Measurements from ENCODE around the gene SYT7.

The SYT7 gene

DNA sequence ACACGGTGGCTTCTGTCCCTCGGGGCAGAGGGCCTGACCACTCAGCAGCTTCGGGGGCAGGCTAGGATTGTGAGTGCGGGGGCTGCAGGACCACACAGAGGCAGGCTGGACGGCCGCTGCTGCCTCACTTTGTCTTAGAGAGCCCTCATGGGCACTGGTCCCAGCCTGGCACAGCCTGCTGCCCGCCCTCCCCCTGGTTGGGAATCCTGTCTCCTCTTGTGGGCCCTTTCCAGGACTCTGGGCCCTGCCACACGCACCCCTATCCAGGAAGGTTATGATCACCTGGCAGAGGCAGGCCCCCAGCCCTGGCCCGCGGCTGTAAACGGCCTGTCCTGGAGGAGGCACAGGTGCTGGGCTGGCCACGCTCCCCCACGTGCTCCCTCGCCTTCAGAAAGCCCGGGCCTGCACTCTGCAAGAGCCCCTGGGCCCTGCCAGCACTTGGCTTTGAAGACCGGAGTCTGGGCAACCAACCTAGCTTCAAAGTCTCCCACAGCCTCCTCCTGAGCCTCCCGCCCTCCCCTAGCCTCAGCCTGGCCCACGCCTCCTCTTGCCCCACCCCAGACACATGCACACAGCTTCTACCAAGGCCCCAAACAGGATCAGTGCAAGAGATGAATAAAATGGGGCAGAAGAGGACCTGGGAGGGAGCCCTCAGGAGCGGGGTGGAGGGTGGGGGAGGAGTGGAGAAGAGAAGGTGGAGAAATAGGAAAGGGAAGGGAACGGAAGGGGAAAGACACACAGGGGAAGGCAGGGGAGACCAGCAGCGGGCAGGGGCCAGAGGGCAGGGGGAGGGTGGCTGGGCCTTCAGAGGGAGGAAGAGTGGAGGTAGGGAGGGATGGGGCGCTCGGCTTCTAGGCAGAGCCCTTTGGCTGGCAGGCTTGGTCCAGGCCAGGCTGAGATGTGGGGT, 31.0 kb downstream of the SYT7 start:
- Histone ChIP-seq H3K27me3 (ENCODE audit: low read depth) (peaks cover 35% of the 10 kb centered on the region), H3K4me3 (no peak overlapping the region), H3K4me1 (no peaks in the 10 kb centered on the region), H3K9me3 (no peaks in the 10 kb centered on the region), H3K36me3 (replicated peaks) (no peaks in the 10 kb centered on the region)
- DNase-seq (ENCODE audit: low spot score in 2 of 2) = no peak
- in situ Hi-C loops (cut with MboI; ENCODE audit: low sequenced_read_pairs) = no loop called here

DNA sequence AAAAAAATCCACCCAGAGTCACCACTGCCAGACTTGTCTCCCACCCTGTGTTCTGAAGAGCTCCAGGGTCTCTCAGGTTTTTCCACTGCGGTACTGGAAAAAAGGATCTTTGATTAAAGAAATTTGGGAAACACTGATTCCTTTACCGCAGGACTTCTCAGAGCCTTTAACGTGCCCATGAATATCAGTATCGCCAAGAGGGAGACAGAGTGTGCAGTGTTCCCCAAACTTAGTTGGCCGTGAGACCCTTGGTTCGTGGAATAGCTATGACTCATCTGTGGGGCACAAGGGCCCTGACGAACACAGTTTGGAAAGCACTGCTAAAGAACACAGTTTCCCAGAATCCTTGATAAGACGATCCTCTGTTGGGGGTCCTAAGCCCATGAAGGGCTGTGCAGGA, 31.7 kb downstream of the SYT7 start:
- H3K4me1 ChIP-seq = no peaks in the 10 kb centered on the region
- H3K27me3 ChIP-seq (ENCODE audit: low read depth) = peaks cover 28% of the 10 kb centered on the region
- no peak overlapping the region for H3K4me3 ChIP-seq
- H3K9me3 ChIP-seq = no peaks in the 10 kb centered on the region
- no peaks in the 10 kb centered on the region for H3K36me3 ChIP-seq (replicated peaks)
- no peak for DNase-seq (ENCODE audit: low spot score in 2 of 2)
- in situ Hi-C loops (cut with MboI; ENCODE audit: low sequenced_read_pairs) = no loop called here

DNA sequence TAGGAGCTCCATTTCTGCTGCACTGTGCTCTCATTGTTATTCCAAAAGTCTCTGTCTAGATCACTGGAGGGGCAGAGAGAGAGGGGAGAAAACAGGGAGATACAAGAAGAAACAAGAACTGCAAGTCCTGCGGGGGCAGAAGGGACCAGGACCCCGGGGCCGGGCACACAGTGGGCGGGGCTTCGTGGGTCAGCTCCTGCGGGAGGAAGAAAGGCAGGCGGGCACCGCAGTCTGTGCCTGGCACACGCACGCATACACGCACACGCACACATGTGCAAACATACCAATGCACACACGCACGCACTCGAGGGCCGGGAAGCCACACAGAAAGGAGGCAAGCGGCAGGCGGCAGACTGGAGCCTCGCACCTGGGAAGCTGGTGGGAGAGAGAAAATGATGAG, 33.6 kb downstream of the SYT7 start:
- Histone ChIP-seq H3K36me3 (replicated peaks) (no peaks in the 10 kb centered on the region), H3K4me1 (no peaks in the 10 kb centered on the region), H3K27me3 (ENCODE audit: low read depth) (peaks cover 11% of the 10 kb centered on the region; the same call in 1 of the 2 replicates), H3K4me3 (no peak overlapping the region), H3K9me3 (no peaks in the 10 kb centered on the region)
- DNase-seq (ENCODE audit: low spot score in 2 of 2) = no peak
- in situ Hi-C loops (cut with MboI; ENCODE audit: low sequenced_read_pairs) = no loop called here

DNA sequence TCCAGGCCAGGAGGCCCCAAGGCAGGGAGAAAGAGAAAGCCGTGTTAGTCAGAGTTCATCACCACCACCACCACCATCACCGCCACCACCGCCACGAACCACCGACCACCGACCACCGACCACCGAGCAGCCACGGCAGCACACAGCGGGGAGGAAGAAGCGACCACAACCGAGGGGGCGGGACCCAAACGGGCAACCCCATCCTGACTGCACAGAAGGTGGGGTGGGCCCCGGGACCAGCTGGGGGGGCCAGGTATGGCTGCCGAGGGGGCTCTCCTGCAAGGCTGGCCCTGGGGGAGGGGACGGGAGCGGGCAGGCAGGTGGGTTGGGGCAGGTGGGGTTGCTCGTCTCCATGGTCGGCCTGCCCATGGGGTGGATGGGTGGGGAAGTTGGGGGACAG, 34.2 kb downstream of the SYT7 start:
- Histone ChIP-seq H3K9me3 (no peaks in the 10 kb centered on the region), H3K4me3 (no peak overlapping the region), H3K27me3 (ENCODE audit: low read depth) (peaks cover 10% of the 10 kb centered on the region; the same call in 1 of the 2 replicates), H3K4me1 (no peaks in the 10 kb centered on the region), H3K36me3 (replicated peaks) (no peaks in the 10 kb centered on the region)
- no peak for DNase-seq (ENCODE audit: low spot score in 2 of 2)
- in situ Hi-C loops (cut with MboI; ENCODE audit: low sequenced_read_pairs) = no loop called here

DNA sequence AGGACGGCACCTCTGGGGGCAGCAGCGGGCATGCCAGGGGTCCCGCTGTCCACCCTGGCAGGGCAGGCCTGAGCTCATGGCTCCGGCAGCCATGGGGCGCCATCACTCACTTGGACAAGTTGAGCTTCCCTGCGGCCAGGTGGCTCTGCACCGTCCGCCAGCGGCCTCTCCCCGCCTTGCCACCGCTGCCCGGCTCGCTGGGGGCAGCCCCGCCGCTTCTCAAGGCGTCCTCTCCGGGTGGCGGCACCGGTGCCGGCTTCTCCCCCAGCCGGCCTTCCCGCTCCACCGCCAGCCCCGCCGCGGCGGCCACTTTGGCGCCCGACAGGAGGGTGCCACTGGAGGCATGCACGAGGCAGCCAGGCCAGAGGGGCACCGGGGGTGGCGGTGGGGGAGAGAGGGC, 35.0 kb downstream of the SYT7 start:
- Histone ChIP-seq H3K9me3 (no peaks in the 10 kb centered on the region), H3K36me3 (replicated peaks) (no peaks in the 10 kb centered on the region), H3K27me3 (ENCODE audit: low read depth) (peaks cover 11% of the 10 kb centered on the region), H3K4me3 (no peak overlapping the region), H3K4me1 (no peaks in the 10 kb centered on the region)
- no peak for DNase-seq (ENCODE audit: low spot score in 2 of 2)
- in situ Hi-C loops (cut with MboI; ENCODE audit: low sequenced_read_pairs) = no loop called here

DNA sequence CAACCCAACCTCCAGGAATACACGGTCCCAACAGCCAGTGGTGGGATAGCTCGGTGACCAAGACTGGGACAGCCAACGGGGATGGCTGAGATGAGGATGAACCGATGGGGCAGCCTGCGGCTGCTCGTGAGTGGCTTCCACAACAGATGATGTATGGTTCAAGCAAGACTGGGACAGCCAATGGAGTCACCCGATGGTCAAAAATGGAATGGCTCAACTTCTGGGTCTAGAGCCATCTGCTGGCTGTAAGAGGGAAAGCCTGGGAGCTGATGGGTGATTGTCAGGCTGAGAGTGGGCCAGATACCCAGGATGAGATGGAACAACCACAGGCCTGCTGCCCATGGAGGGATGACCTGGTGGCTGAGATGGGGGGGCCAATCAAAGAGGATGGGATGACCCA, 35.5 kb downstream of the SYT7 start:
- H3K27me3 ChIP-seq (ENCODE audit: low read depth) = peaks cover 17% of the 10 kb centered on the region
- DNase-seq (ENCODE audit: low spot score in 2 of 2) = no peak
- H3K9me3 ChIP-seq = no peaks in the 10 kb centered on the region
- no peaks in the 10 kb centered on the region for H3K36me3 ChIP-seq (replicated peaks)
- H3K4me3 ChIP-seq = no peak overlapping the region
- H3K4me1 ChIP-seq = no peaks in the 10 kb centered on the region
- in situ Hi-C loops (cut with MboI; ENCODE audit: low sequenced_read_pairs) = no loop called here

DNA sequence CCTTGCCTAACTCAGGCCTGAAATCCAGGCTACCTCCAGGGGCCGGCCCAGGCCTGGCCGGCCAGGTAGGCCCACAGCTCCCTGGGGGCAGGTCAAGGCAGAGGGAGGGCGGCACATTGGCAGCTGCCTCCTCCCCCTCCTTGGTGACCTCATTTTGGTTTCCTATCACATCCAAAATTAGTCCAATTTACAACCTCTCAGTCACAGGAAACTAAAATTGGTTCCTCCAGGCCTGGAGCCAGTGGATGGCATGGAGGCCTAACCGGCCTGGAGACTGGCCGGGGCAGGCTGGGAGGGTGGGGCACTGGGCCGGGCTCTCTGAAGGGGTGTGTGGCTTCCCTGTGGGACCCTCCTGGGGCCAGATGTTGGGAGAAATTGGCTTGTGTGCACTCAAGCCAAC, 36.4 kb downstream of the SYT7 start:
- no peak for DNase-seq (ENCODE audit: low spot score in 2 of 2)
- H3K4me3 ChIP-seq = no peak overlapping the region
- H3K36me3 ChIP-seq (replicated peaks) = no peaks in the 10 kb centered on the region
- H3K27me3 ChIP-seq (ENCODE audit: low read depth) = peaks cover 25% of the 10 kb centered on the region
- H3K4me1 ChIP-seq = no peaks in the 10 kb centered on the region
- in situ Hi-C loops (cut with MboI; ENCODE audit: low sequenced_read_pairs) = no loop called here
- no peaks in the 10 kb centered on the region for H3K9me3 ChIP-seq

DNA sequence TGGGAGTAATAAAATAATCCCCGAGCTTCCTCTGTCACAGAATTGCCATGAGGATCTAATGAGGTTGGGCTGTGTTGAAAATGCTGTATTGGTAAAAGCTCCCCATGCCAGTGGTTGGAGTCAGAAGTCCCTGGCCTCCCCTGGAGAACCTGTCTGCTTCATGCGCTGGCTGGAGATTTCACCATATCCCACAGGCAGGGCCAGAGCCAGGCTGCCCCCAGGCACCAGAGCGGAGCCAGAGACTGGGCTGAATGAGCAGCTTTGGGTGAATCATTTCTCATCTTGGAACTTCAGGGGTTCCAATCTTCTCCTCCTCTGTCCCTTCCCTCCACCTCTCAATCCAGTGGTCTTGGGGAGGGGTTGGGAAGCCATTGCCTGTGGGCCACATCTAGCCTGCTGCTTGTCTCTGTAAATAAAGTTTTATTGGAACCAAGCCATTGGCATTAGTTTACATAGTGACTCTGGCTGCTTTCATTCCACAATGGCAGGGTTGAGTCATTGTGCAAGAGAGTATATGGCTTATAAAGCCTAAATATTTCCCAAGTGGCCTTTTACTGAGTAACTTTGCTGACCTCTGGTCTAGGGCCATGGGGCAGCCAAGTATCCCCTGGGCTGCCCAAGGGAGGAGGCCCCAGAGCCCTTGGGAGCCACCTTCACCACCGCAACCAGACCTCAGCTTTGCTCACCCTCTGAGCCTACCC, 37.1 kb downstream of the SYT7 start:
- Histone ChIP-seq H3K4me3 (no peak overlapping the region), H3K4me1 (no peaks in the 10 kb centered on the region), H3K9me3 (no peaks in the 10 kb centered on the region), H3K27me3 (ENCODE audit: low read depth) (peaks cover 28% of the 10 kb centered on the region), H3K36me3 (replicated peaks) (no peaks in the 10 kb centered on the region)
- in situ Hi-C loops (cut with MboI; ENCODE audit: low sequenced_read_pairs) = no loop called here
- no peak for DNase-seq (ENCODE audit: low spot score in 2 of 2)

DNA sequence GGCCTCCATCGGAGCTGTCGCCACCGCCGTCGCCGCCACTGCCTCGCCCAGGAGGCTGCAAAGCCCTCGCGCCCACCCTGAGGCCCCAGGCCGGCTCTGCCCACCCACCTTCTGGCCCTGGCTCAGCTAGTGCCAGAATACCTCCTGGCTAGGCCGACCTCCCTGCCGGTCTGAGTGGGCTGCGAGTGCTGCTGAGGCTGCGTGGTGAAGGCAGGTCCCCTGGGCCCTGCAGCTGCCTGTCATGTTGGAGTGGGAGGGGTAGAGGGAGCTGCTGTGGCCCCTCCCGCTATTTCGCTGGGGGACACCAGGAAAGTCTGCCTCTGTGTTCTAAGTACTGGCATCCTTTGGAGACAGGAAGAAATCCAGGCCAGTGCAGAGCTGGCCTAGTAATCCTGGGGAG, 38.2 kb downstream of the SYT7 start:
- H3K36me3 ChIP-seq (replicated peaks) = no peaks in the 10 kb centered on the region
- in situ Hi-C loops (cut with MboI; ENCODE audit: low sequenced_read_pairs) = no loop called here
- peaks cover 37% of the 10 kb centered on the region for H3K27me3 ChIP-seq (ENCODE audit: low read depth)
- H3K4me1 ChIP-seq = no peaks in the 10 kb centered on the region
- no peak for DNase-seq (ENCODE audit: low spot score in 2 of 2)
- H3K9me3 ChIP-seq = no peaks in the 10 kb centered on the region
- H3K4me3 ChIP-seq = no peak overlapping the region

DNA sequence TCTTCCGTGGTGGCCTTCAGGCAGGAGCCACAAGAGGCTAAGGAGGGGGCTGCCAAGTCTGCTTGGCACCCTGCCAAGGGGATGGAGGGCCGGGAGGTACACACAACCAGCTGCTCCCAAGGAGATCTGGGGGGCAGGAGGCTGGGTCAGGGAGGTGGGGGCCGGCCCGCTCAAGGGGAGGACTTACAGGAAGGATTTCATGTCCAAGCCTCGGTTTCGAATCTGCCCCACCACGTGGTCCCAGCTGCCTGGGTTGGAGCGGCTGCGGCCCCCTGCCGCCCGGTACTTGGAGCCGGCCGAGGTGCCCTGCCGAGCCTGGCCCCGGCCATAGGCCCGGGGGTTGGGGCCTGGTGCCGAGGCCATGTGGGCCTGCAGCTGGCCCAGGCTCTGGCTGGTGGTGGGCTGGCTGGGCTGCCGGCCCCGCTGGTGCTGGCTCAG, 38.8 kb downstream of the SYT7 start:
- Histone ChIP-seq H3K4me1 (no peaks in the 10 kb centered on the region), H3K36me3 (replicated peaks) (no peaks in the 10 kb centered on the region), H3K4me3 (no peak overlapping the region), H3K9me3 (no peaks in the 10 kb centered on the region), H3K27me3 (ENCODE audit: low read depth) (peaks cover 39% of the 10 kb centered on the region)
- in situ Hi-C loops (cut with MboI; ENCODE audit: low sequenced_read_pairs) = no loop called here
- no peak for DNase-seq (ENCODE audit: low spot score in 2 of 2)

DNA sequence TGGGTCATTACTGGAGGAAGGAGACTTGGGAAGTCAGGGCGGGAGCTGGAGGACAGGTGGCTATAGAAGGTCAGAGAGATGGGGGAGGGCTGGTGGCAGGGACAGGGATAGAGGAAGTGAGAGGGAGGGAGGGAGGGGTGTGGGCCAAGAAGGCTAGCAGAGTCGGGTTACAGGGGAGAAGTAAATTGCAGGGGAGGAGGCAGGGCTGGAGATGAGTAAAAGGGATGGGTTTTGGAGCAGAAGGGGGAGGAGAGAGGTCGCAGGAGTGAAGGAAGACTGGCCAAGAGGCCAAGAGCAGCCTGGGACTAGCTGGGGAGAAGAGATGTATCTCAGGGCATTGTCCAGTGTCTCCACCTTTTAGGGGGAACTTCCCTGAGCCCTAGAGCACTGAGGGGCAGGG, 39.3 kb downstream of the SYT7 start:
- no peak overlapping the region for H3K4me3 ChIP-seq
- no peaks in the 10 kb centered on the region for H3K36me3 ChIP-seq (replicated peaks)
- H3K27me3 ChIP-seq (ENCODE audit: low read depth) = peaks cover 43% of the 10 kb centered on the region
- no peak for DNase-seq (ENCODE audit: low spot score in 2 of 2)
- no peaks in the 10 kb centered on the region for H3K4me1 ChIP-seq
- in situ Hi-C loops (cut with MboI; ENCODE audit: low sequenced_read_pairs) = no loop called here
- H3K9me3 ChIP-seq = no peaks in the 10 kb centered on the region

DNA sequence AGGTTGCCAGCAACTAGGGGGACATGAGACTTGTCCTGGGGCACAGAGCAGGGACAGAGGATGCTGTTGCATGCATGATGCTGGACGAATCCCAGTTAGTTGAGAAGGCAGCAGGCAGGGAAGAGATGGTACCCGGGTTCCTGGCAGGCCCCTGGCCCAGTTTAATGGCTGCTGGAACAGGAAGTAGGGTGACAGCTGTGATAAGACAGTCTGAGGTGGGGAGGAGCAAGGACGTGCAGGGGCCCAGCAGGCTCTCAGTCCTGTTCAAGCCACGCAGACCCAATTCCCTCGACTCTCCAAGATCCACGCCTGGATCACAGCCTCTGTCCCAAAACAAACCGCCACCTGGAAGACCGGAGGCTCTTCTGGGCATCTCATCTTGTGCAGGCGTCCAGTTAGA, 40.3 kb downstream of the SYT7 start:
- in situ Hi-C loops (cut with MboI; ENCODE audit: low sequenced_read_pairs) = no loop called here
- no peak for DNase-seq (ENCODE audit: low spot score in 2 of 2)
- H3K36me3 ChIP-seq (replicated peaks) = no peaks in the 10 kb centered on the region
- peaks cover 52% of the 10 kb centered on the region for H3K27me3 ChIP-seq (ENCODE audit: low read depth)
- no peaks in the 10 kb centered on the region for H3K4me1 ChIP-seq
- H3K9me3 ChIP-seq = no peaks in the 10 kb centered on the region
- H3K4me3 ChIP-seq = no peak overlapping the region

DNA sequence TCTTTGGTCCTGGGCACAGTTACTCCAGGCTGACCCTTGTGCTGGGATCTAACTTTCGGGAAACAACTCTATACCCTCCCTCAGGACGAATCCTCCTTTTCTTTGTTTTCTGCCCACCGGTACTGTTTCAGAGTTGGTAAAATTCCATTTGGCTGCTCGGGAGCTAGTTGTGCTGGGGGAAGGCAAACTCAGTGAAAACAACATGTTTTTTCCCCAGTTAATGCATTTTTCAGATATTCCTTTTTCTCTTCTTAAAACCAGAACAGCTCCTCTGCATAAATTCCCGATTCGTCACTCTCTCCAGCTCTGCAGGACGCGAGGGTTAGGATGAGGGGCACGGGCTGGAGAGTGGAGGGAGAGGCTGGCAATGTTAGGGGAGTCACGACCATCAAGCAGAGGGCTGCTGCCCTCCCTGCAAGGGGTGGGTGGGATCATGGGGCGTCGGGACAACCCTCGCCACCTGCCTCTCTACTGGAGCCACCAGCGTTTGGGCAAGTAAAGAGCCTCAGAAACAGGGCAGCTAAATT, 41.0 kb downstream of the SYT7 start:
- H3K27me3 ChIP-seq (ENCODE audit: low read depth) = peaks cover 58% of the 10 kb centered on the region
- no peaks in the 10 kb centered on the region for H3K36me3 ChIP-seq (replicated peaks)
- in situ Hi-C loops (cut with MboI; ENCODE audit: low sequenced_read_pairs) = no loop called here
- DNase-seq (ENCODE audit: low spot score in 2 of 2) = no peak
- no peaks in the 10 kb centered on the region for H3K9me3 ChIP-seq
- H3K4me3 ChIP-seq = no peak overlapping the region
- no peaks in the 10 kb centered on the region for H3K4me1 ChIP-seq

DNA sequence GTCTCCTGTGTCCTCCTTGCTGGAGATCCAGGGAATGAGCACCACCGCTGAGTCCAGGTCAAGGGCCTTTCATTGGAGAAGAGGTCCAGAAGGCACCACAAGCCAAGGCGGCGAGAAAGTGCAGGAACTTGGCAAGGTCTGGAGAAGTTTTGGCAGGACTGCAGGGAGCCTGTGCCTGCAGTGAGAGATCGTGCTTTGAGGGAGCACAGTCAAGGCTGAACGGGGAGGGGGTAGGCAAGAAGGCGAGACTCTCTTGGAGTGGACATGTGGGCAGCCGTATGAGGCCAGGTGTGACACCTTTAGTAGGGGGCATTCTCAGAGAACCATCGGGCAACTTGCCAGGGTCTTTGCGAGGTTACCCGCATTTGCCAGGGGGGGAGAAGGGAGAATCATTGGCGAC, 41.9 kb downstream of the SYT7 start:
- Histone ChIP-seq H3K4me1 (no peaks in the 10 kb centered on the region), H3K4me3 (no peak overlapping the region), H3K9me3 (no peaks in the 10 kb centered on the region), H3K27me3 (ENCODE audit: low read depth) (peaks cover 67% of the 10 kb centered on the region), H3K36me3 (replicated peaks) (no peaks in the 10 kb centered on the region)
- DNase-seq (ENCODE audit: low spot score in 2 of 2) = no peak
- in situ Hi-C loops (cut with MboI; ENCODE audit: low sequenced_read_pairs) = no loop called here

Measured in HAP-1 (cell line).